Immature natural killer cell (primary cell): ENCODE data around the gene CDKN2AIPNL. TPM values are rescaled to one million over a fixed set of nuclear protein-coding genes. Genes with fewer than 3 reads are reported as not detected.

ENCODE experiments used
- DNase-seq, 3 donors: peaks; one replicate each; pipeline ENCODE4 v3.0.0; 2022; ENCODE audit warnings: mixed read lengths in 1 of 3
- H3K27ac Mint-ChIP-seq, 6 donors: one replicate each; pipeline ENCODE4 v1.8.0; 2020; ENCODE audit warnings: mixed read lengths in 6 of 6, mild to moderate bottlenecking in 5 of 6, inconsistent platforms in 4 of 6, moderate library complexity in 3 of 6
- H3K27me3 Mint-ChIP-seq, 3 donors: one replicate each; pipeline ENCODE4 v1.8.0; 2020 to 2021; ENCODE audit warnings: low read depth in 3 of 3, mild to moderate bottlenecking in 3 of 3, mixed read lengths in 3 of 3, moderate library complexity in 3 of 3, inconsistent platforms in 1 of 3
- H3K36me3 Mint-ChIP-seq, 3 donors: one replicate each; pipeline ENCODE4 v1.8.0; 2020; ENCODE audit warnings: mixed read lengths in 3 of 3, inconsistent platforms in 2 of 3, mild to moderate bottlenecking in 2 of 3
- H3K4me1 Mint-ChIP-seq, 2 donors: one replicate each; pipeline ENCODE4 v1.8.0; 2020; ENCODE audit warnings: inconsistent platforms in 2 of 2, mild to moderate bottlenecking in 2 of 2, mixed read lengths in 2 of 2, moderate library complexity in 1 of 2
- H3K4me3 Mint-ChIP-seq, 5 donors: one replicate each; pipeline ENCODE4 v1.8.0; 2020; ENCODE audit warnings: mild to moderate bottlenecking in 5 of 5, mixed read lengths in 5 of 5, inconsistent platforms in 3 of 5, moderate library complexity in 3 of 5
- H3K9me3 Mint-ChIP-seq, 6 donors: one replicate each; pipeline ENCODE4 v1.8.0; 2020; ENCODE audit warnings: mild to moderate bottlenecking in 6 of 6, mixed read lengths in 6 of 6, inconsistent platforms in 4 of 6, moderate library complexity in 3 of 6
- polyA plus RNA-seq, 3 donors: library from polyadenylated mRNA; unstranded; fragments of 300-500 nt; fragmentation: Illumina TruSeq; gene quantifications; one replicate each; pipeline ENCODE4 v1.2.3, GENCODE V29; 2021

CDKN2AIPNL gene
- polyA plus RNA-seq, 3 donors from 2014 or later: 23.3 to 37.6 (median 30.0) TPM

- no peak for DNase-seq
- H3K36me3 Mint-ChIP-seq: no peaks in the 10 kb centered on the region
- no peak overlapping the region for H3K4me3 Mint-ChIP-seq
- H3K27ac Mint-ChIP-seq: peak overlapping the region in 1 of 6 donors; percentile 39
- H3K9me3 Mint-ChIP-seq: no peaks in the 10 kb centered on the region
- peaks cover 13 to 19% of the 10 kb centered on the region in 2 donors for H3K4me1 Mint-ChIP-seq
- H3K27me3 Mint-ChIP-seq: peaks cover 0 to 6% (median 2%) of the 10 kb centered on the region in 3 donors
These were observed 36.3 kb upstream of the CDKN2AIPNL start for GRCh38 chr5:134447815-134448520.

GRCh38 chr5:134446938-134447337 is 35.3 kb upstream of the CDKN2AIPNL start:
- peaks cover 13 to 19% of the 10 kb centered on the region in 2 donors for H3K4me1 Mint-ChIP-seq
- no peak overlapping the region for H3K27ac Mint-ChIP-seq
- no peak for DNase-seq
- peaks cover 0 to 6% (median 0%) of the 10 kb centered on the region in 3 donors for H3K27me3 Mint-ChIP-seq
- H3K4me3 Mint-ChIP-seq: no peak overlapping the region
- no peaks in the 10 kb centered on the region for H3K9me3 Mint-ChIP-seq
- H3K36me3 Mint-ChIP-seq: no peaks in the 10 kb centered on the region

GRCh38 chr5:134445856-134446818 is 34.5 kb upstream of the CDKN2AIPNL start:
- peaks cover 0 to 4% (median 0%) of the 10 kb centered on the region in 3 donors for H3K27me3 Mint-ChIP-seq
- DNase-seq: no peak
- H3K27ac Mint-ChIP-seq: peak overlapping the region in 1 of 6 donors; percentile 64
- H3K4me3 Mint-ChIP-seq: no peak overlapping the region
- H3K4me1 Mint-ChIP-seq: peaks cover 13 to 17% of the 10 kb centered on the region in 2 donors
- no peaks in the 10 kb centered on the region for H3K9me3 Mint-ChIP-seq
- H3K36me3 Mint-ChIP-seq: no peaks in the 10 kb centered on the region

GRCh38 chr5:134444941-134445471 is 33.3 kb upstream of the CDKN2AIPNL start:
- peaks cover 3 to 6% of the 10 kb centered on the region in 2 donors for H3K4me1 Mint-ChIP-seq
- H3K27me3 Mint-ChIP-seq: peaks cover 0 to 2% (median 0%) of the 10 kb centered on the region in 3 donors
- H3K4me3 Mint-ChIP-seq: no peak overlapping the region
- DNase-seq: no peak
- H3K36me3 Mint-ChIP-seq: no peaks in the 10 kb centered on the region
- no peak overlapping the region for H3K27ac Mint-ChIP-seq
- no peaks in the 10 kb centered on the region for H3K9me3 Mint-ChIP-seq

GRCh38 chr5:134440201-134440755 is 28.6 kb upstream of the CDKN2AIPNL start:
- no peaks in the 10 kb centered on the region for H3K36me3 Mint-ChIP-seq
- H3K27ac Mint-ChIP-seq: peak overlapping the region in 1 of 6 donors; percentile 29
- peaks cover 15 to 18% of the 10 kb centered on the region in 2 donors for H3K4me1 Mint-ChIP-seq
- no peak overlapping the region for H3K4me3 Mint-ChIP-seq
- no peaks in the 10 kb centered on the region for H3K9me3 Mint-ChIP-seq
- peaks cover 0 to 2% (median 1%) of the 10 kb centered on the region in 3 donors for H3K27me3 Mint-ChIP-seq
- DNase-seq: no peak

- no peak for DNase-seq
- peaks cover 15 to 18% of the 10 kb centered on the region in 2 donors for H3K4me1 Mint-ChIP-seq
- H3K9me3 Mint-ChIP-seq: no peaks in the 10 kb centered on the region
- no peaks in the 10 kb centered on the region for H3K36me3 Mint-ChIP-seq
- no peak overlapping the region for H3K4me3 Mint-ChIP-seq
- peak overlapping the region in 3 of 6 donors; percentile 31 to 69 (median 49) for H3K27ac Mint-ChIP-seq
- H3K27me3 Mint-ChIP-seq: peaks cover 0 to 2% (median 1%) of the 10 kb centered on the region in 3 donors
These were observed 27.6 kb upstream of the CDKN2AIPNL start for GRCh38 chr5:134439210-134439654.

GRCh38 chr5:134438721-134439123 is 27.0 kb upstream of the CDKN2AIPNL start:
- Mint-ChIP-seq H3K27me3 (peaks cover 0 to 2% (median 1%) of the 10 kb centered on the region in 3 donors), H3K36me3 (no peaks in the 10 kb centered on the region), H3K4me3 (no peak overlapping the region), H3K27ac (peak overlapping the region in 4 of 6 donors; percentile 18 to 88 (median 58)), H3K4me1 (peaks cover 15 to 18% of the 10 kb centered on the region in 2 donors), H3K9me3 (no peaks in the 10 kb centered on the region)
- DNase-seq: no peak

GRCh38 chr5:134437847-134438581 is 26.3 kb upstream of the CDKN2AIPNL start:
- H3K36me3 Mint-ChIP-seq: no peaks in the 10 kb centered on the region
- DNase-seq: no peak
- peak overlapping the region in 4 of 6 donors; percentile 49 to 88 (median 85) for H3K27ac Mint-ChIP-seq
- no peaks in the 10 kb centered on the region for H3K9me3 Mint-ChIP-seq
- no peak overlapping the region for H3K4me3 Mint-ChIP-seq
- peaks cover 0 to 2% (median 1%) of the 10 kb centered on the region in 3 donors for H3K27me3 Mint-ChIP-seq
- H3K4me1 Mint-ChIP-seq: peaks cover 15 to 18% of the 10 kb centered on the region in 2 donors

- Mint-ChIP-seq H3K27ac (peak overlapping the region; percentile 60 to 91 (median 85)), H3K4me1 (peaks cover 15 to 18% of the 10 kb centered on the region in 2 donors), H3K36me3 (no peaks in the 10 kb centered on the region), H3K9me3 (no peaks in the 10 kb centered on the region), H3K4me3 (peak overlapping the region in 2 of 5 donors; percentile 67 to 71), H3K27me3 (peaks cover 0 to 2% (median 1%) of the 10 kb centered on the region in 3 donors)
- no peak for DNase-seq
These were observed 25.7 kb upstream of the CDKN2AIPNL start for GRCh38 chr5:134437340-134437846.

- Mint-ChIP-seq H3K9me3 (no peaks in the 10 kb centered on the region), H3K36me3 (no peaks in the 10 kb centered on the region), H3K4me3 (peak overlapping the region; percentile 43 to 71 (median 65)), H3K27ac (peak overlapping the region; percentile 60 to 91 (median 85)), H3K4me1 (peaks cover 15 to 18% of the 10 kb centered on the region in 2 donors), H3K27me3 (peaks cover 0 to 2% (median 1%) of the 10 kb centered on the region in 3 donors)
- DNase-seq: peak; percentile 65 to 74 (median 73)
These were observed 25.1 kb upstream of the CDKN2AIPNL start for GRCh38 chr5:134436523-134437339.

GRCh38 chr5:134435560-134435959 is 23.9 kb upstream of the CDKN2AIPNL start:
- H3K9me3 Mint-ChIP-seq: no peaks in the 10 kb centered on the region
- peak overlapping the region in 4 of 6 donors; percentile 56 to 91 (median 75) for H3K27ac Mint-ChIP-seq
- H3K4me1 Mint-ChIP-seq: peaks cover 15 to 18% of the 10 kb centered on the region in 2 donors
- DNase-seq: no peak
- no peak overlapping the region for H3K4me3 Mint-ChIP-seq
- peaks cover 0 to 2% (median 1%) of the 10 kb centered on the region in 3 donors for H3K27me3 Mint-ChIP-seq
- no peaks in the 10 kb centered on the region for H3K36me3 Mint-ChIP-seq
